Stomach (tissue), 9 donors: Measurements from ENCODE around the gene NRG2. TPM values are rescaled to one million over a fixed set of nuclear protein-coding genes. Genes with fewer than 3 reads are reported as not detected.

Source experiments
- DNase-seq, 2 donors: peaks; one replicate each; pipeline versions ENCODE4 v3.0.0 to v3.0.0-alpha.2; 2013 to 2019
- H3K27ac ChIP-seq, 5 donors: fragments of 200-600 bp in 4 of 5; sonication (generic) in 4 of 5; one replicate each; pipeline ENCODE4 v1.5.1; 2013 to 2019; ENCODE audit warnings: mild to moderate bottlenecking in 1 of 5, moderate library complexity in 1 of 5
- H3K27me3 ChIP-seq, 3 donors: fragments of 200-600 bp; sonication (generic); one replicate each; pipeline ENCODE4 v1.5.1; 2017 to 2019; ENCODE audit warnings: mixed run types in 1 of 3
- H3K36me3 ChIP-seq, 4 donors: fragments of 200-600 bp; sonication (generic); 1 replicate in 3 of 4; 2 replicates in 1 of 4; pipeline ENCODE4 v1.5.1; 2016 to 2019
- H3K4me1 ChIP-seq, 4 donors: fragments of 200-600 bp; sonication (generic); one replicate each; pipeline ENCODE4 v1.5.1; 2016 to 2019
- H3K4me3 ChIP-seq, 4 donors: fragments of 200-600 bp; sonication (generic) in 3 of 4; one replicate each; pipeline ENCODE4 v1.5.1; 2016 to 2019; ENCODE audit warnings: mild to moderate bottlenecking in 1 of 4
- H3K9me3 ChIP-seq, 4 donors: fragments of 200-600 bp; sonication (generic); one replicate each; pipeline ENCODE4 v1.5.1; 2016 to 2019
- CTCF ChIP-seq, 7 experiments: fragments of 450-650 bp in 4 of 7; fragments of 200-600 bp in 3 of 7; sonication (generic) in 3 of 7; IDR thresholded peaks; one replicate each; pipeline ENCODE4 v1.5.1; 2016 to 2019; ENCODE audit warnings: antibody characterized with exemption in 7 of 7, control low read depth in 2 of 7, mild to moderate bottlenecking in 1 of 7
- EP300 ChIP-seq: sonication (generic); formaldehyde crosslinking; IDR thresholded peaks from one replicate; pipeline ENCODE4 v1.6.1; 2017; ENCODE audit warnings: antibody characterized with exemption
- POLR2A ChIP-seq, 4 donors: fragments of 450-650 bp; IDR thresholded peaks; one replicate each; pipeline ENCODE4 v1.6.1; 2016; ENCODE audit warnings: antibody characterized with exemption in 4 of 4, control low read depth in 2 of 4, mild to moderate bottlenecking in 1 of 4, moderate library complexity in 1 of 4
- POLR2AphosphoS5 ChIP-seq, 3 donors: sonication (generic); formaldehyde crosslinking; IDR thresholded peaks; one replicate each; pipeline ENCODE4 v1.6.1; 2016; ENCODE audit warnings: antibody characterized with exemption in 3 of 3
- WGBS, 5 donors: extraction: QIAGEN DNeasy Blood & Tissue Kit in 3 of 5; methylation state at CpG; one replicate each; pipeline versions ENCODE4 v1.1.5 to v1.1.7; 2013 to 2018; 5-methylcytosine and 5-hydroxymethylcytosine counted together
- intact Hi-C: fragments of 100-400 bp; cut with DNase I; formaldehyde crosslinking; loops from one replicate; pipeline ENCODE4 v1.15.1; 2023; ENCODE audit warnings: low total_unique reads
- polyA plus RNA-seq, 3 donors: library from polyadenylated mRNA; stranded (reverse); fragments of 200-250 nt; gene quantifications; one replicate each; pipeline ENCODE4 v1.2.3, GENCODE V29; 2013
- total RNA-seq, 5 donors: library from RNA; depleted of rRNA; stranded (reverse); fragments of >200 nt; gene quantifications; one replicate each; pipeline versions ENCODE4 v1.1.0 to v1.2.3, GENCODE V29; 2014 to 2016
- donor health status: healthy with polysubstance abuse.
- donor health status: Bipolar disorder and iron deficiency.
- donor health status: healthy.

NRG2 gene
- total and polyA plus RNA-seq, 8 donors, result 0.25 to 22.2 (median 1.2) TPM; not detected in 1

DNA sequence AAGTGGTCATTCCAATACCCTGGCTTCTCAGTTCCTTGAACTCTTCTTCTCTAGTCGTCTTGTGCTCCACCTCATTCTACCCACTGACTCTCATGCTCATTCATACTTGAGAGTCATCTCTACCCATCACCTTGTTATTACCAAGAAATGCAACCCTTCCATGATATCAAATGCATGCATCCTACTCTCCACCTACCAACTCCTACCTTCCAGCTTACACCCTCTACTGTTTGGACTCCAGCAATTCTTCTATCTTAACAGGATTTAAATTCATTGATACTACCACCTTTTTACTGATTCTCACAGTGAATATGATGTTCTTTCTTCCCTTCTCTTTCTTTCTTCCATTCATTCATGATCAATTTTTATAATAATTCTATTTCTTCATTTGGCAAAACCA lies 30.7 kb downstream of the NRG2 start:
- no peak for DNase-seq
- no peaks in the 10 kb centered on the region for H3K4me1 ChIP-seq
- no peak overlapping the region for H3K27ac ChIP-seq
- H3K9me3 ChIP-seq, result no peaks in the 10 kb centered on the region
- no peaks in the 10 kb centered on the region for H3K36me3 ChIP-seq
- intact Hi-C loops, result no loop called here
- no peaks in the 10 kb centered on the region for H3K27me3 ChIP-seq
- WGBS, 5 donors, result 73 to 88% (median 83%) methylated on average over 1 of the region's 1 CpG
- H3K4me3 ChIP-seq, result no peak overlapping the region
- TF ChIP-seq POLR2A (IDR thresholded peaks at IDR 0.05), result no peak
- no peak for TF ChIP-seq POLR2AphosphoS5 (IDR thresholded peaks at IDR 0.05)
- no peak for TF ChIP-seq CTCF (IDR thresholded peaks at IDR 0.05)
- no peak for TF ChIP-seq EP300

- no peak overlapping the region for H3K4me3 ChIP-seq
- no peaks in the 10 kb centered on the region for H3K9me3 ChIP-seq
- WGBS, 5 donors, result 38 to 57% (median 52%) methylated on average over 3 of the region's 3 CpGs
- no peaks in the 10 kb centered on the region for H3K4me1 ChIP-seq
- TF ChIP-seq POLR2A (IDR thresholded peaks at IDR 0.05), result no peak
- H3K36me3 ChIP-seq, result no peaks in the 10 kb centered on the region
- intact Hi-C loops, result no loop called here
- no peak overlapping the region for H3K27ac ChIP-seq
- no peaks in the 10 kb centered on the region for H3K27me3 ChIP-seq
- DNase-seq, result peak in 1 of 2 donors; percentile 19
Observed at GRCh38 chr5:140011297-140011802, 31.7 kb downstream of the NRG2 start.

GRCh38 chr5:140010798-140011197 lies 32.3 kb downstream of the NRG2 start:
- DNase-seq, result no peak
- 62 to 77% (median 69%) methylated on average over 3 of the region's 3 CpGs for WGBS, 5 donors
- H3K27ac ChIP-seq, result no peak overlapping the region
- H3K27me3 ChIP-seq, result peaks cover 0 to 2% (median 1%) of the 10 kb centered on the region in 3 donors
- TF ChIP-seq EP300 (no peak), POLR2A (IDR thresholded peaks at IDR 0.05) (no peak), POLR2AphosphoS5 (IDR thresholded peaks at IDR 0.05) (no peak), CTCF (IDR thresholded peaks at IDR 0.05) (no peak)
- no peak overlapping the region for H3K4me3 ChIP-seq
- intact Hi-C loops, result no loop called here
- no peaks in the 10 kb centered on the region for H3K9me3 ChIP-seq
- H3K4me1 ChIP-seq, result no peaks in the 10 kb centered on the region
- H3K36me3 ChIP-seq, result no peaks in the 10 kb centered on the region

- Histone ChIP-seq H3K27me3 (peaks cover 0 to 9% (median 6%) of the 10 kb centered on the region in 3 donors), H3K36me3 (no peaks in the 10 kb centered on the region), H3K9me3 (no peaks in the 10 kb centered on the region), H3K4me3 (no peak overlapping the region), H3K27ac (no peak overlapping the region), H3K4me1 (no peaks in the 10 kb centered on the region)
- TF ChIP-seq CTCF (IDR thresholded peaks at IDR 0.05) (no peak), POLR2AphosphoS5 (IDR thresholded peaks at IDR 0.05) (no peak), EP300 (no peak), POLR2A (IDR thresholded peaks at IDR 0.05) (no peak)
- DNase-seq, result no peak
- intact Hi-C loops, result no loop called here
- 87 to 100% (median 92%) methylated on average over 2 of the region's 2 CpGs for WGBS, 5 donors
Observed at GRCh38 chr5:140007311-140007710, 35.8 kb downstream of the NRG2 start.

DNA sequence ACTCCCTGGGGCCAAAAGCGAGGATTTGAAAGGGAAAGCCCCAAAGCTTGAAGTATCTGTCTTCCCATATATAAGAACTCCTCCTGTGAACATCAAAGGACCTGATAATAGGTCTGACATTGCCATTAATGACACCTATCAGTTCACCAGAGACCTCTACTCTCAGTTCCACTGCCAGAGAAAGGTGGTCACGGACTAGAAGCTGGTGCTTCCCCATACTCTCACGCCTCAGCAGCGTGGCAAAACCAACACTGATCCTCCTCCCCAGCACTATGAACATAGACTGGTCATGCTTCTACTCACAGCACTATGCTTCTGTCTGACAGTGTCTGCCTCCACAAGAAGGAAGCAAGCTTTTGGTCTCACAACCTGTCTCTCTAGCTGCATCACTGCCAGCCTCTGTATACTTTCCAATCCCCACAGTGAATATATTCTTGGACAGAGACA lies 37.9 kb downstream of the NRG2 start:
- intact Hi-C loops, result no loop called here
- WGBS, 5 donors, result 76 to 80% (median 79%) methylated on average over 4 of the region's 4 CpGs
- H3K27me3 ChIP-seq, result peaks cover 0 to 9% (median 6%) of the 10 kb centered on the region in 3 donors
- H3K4me3 ChIP-seq, result no peak overlapping the region
- no peaks in the 10 kb centered on the region for H3K4me1 ChIP-seq
- H3K27ac ChIP-seq, result no peak overlapping the region
- no peaks in the 10 kb centered on the region for H3K36me3 ChIP-seq
- no peaks in the 10 kb centered on the region for H3K9me3 ChIP-seq
- no peak for DNase-seq
- TF ChIP-seq CTCF (IDR thresholded peaks at IDR 0.05), result no peak
- TF ChIP-seq EP300, result no peak
- TF ChIP-seq POLR2AphosphoS5 (IDR thresholded peaks at IDR 0.05), result no peak
- no peak for TF ChIP-seq POLR2A (IDR thresholded peaks at IDR 0.05)
